HEK293 (cell line): ENCODE measurements around the gene LYST.

ENCODE experiments used
- CTCF ChIA-PET: fragments of 350-600 bp; formaldehyde crosslinking; extraction: SDS; loops from one replicate; lab custom pipeline; 2021; ENCODE audit warnings: antibody characterized with exemption; lab: Yijun Ruan, JAX
- POLR2A ChIA-PET: fragments of 300-600 bp; formaldehyde crosslinking; extraction: SDS; loops from one replicate; lab custom pipeline; 2020; ENCODE audit warnings: antibody characterized with exemption, inconsistent platforms; lab: Yijun Ruan, JAX
- H3K27ac ChIP-seq: fragments of 200-500 bp; sonication (Bioruptor generic); 2 replicates; pipeline ENCODE4 v1.5.1; 2014; ENCODE audit warnings: low read depth, low read length, control low read depth, inconsistent platforms; ENCODE audit errors: extremely low read depth
- H3K36me3 ChIP-seq, 2 experiments: fragments of 200-500 bp in 1 of 2; sonication (Bioruptor generic) in 1 of 2; 1 replicate in 1 of 2; 2 replicates in 1 of 2; pipeline ENCODE4 v1.5.1; 2014 to 2017; ENCODE audit warnings: inconsistent platforms in 2 of 2, low read length in 2 of 2; ENCODE audit not compliant: control insufficient read depth in 2 of 2, insufficient read depth in 1 of 2
- H3K4me1 ChIP-seq: fragments of 200-500 bp; sonication (Bioruptor generic); 2 replicates; pipeline ENCODE4 v1.5.1; 2014; ENCODE audit warnings: mild to moderate bottlenecking, low read length, inconsistent platforms; ENCODE audit not compliant: control insufficient read depth, insufficient read depth
- H3K4me3 ChIP-seq: 2 replicates; pipeline ENCODE4 v1.5.1; 2011; ENCODE audit warnings: low read depth, mild to moderate bottlenecking, control low read depth, low read length, moderate library complexity
- H3K9me3 ChIP-seq: fragments of 200-500 bp; sonication (Bioruptor generic); 2 replicates; pipeline ENCODE4 v1.5.1; 2014; ENCODE audit warnings: low read depth, low read length, inconsistent platforms; ENCODE audit not compliant: control insufficient read depth, insufficient read depth
- GFI1B ChIP-seq: fragments of 450-650 bp; formaldehyde crosslinking; IDR thresholded peaks from 2 replicates; pipeline ENCODE4 v1.5.1; 2016; ENCODE audit warnings: missing biosample characterization, missing genetic modification characterization
- PRDM6 ChIP-seq: fragments of 450-650 bp; formaldehyde crosslinking; IDR thresholded peaks from 2 replicates; pipeline ENCODE4 v1.5.1; 2017; ENCODE audit warnings: missing biosample characterization, missing genetic modification characterization
- REPIN1 ChIP-seq: fragments of 450-650 bp; formaldehyde crosslinking; IDR thresholded peaks from 2 replicates; pipeline ENCODE4 v1.5.1; 2017; ENCODE audit warnings: missing biosample characterization, missing genetic modification characterization, low read depth
- SCRT2 ChIP-seq: fragments of 450-650 bp; formaldehyde crosslinking; IDR thresholded peaks from 2 replicates; pipeline ENCODE4 v1.5.1; 2016; ENCODE audit warnings: missing biosample characterization, missing genetic modification characterization
- ZBTB26 ChIP-seq: fragments of 450-650 bp; formaldehyde crosslinking; optimal IDR thresholded peaks from 2 replicates; pipeline ENCODE3; 2016; ENCODE audit warnings: missing biosample characterization, mild to moderate bottlenecking, missing genetic modification characterization
- ZBTB44 ChIP-seq: fragments of 450-650 bp; IDR thresholded peaks from 2 replicates; pipeline ENCODE4 v1.5.1; 2018; ENCODE audit warnings: missing biosample characterization, mild to moderate bottlenecking, missing genetic modification characterization
- ZNF140 ChIP-seq: fragments of 450-650 bp; formaldehyde crosslinking; IDR thresholded peaks from 2 replicates; pipeline ENCODE4 v1.5.1; 2016; ENCODE audit warnings: missing biosample characterization, missing genetic modification characterization
- ZNF148 ChIP-seq: fragments of 450-650 bp; formaldehyde crosslinking; IDR thresholded peaks from 2 replicates; pipeline ENCODE4 v1.5.0; 2017; ENCODE audit warnings: missing biosample characterization, missing genetic modification characterization, borderline replicate concordance
- ZNF157 ChIP-seq: fragments of 450-650 bp; formaldehyde crosslinking; IDR thresholded peaks from 2 replicates; pipeline ENCODE4 v1.5.1; 2016; ENCODE audit warnings: missing biosample characterization, missing genetic modification characterization
- ZNF174 ChIP-seq: fragments of 450-650 bp; formaldehyde crosslinking; IDR thresholded peaks from 2 replicates; pipeline ENCODE4 v1.5.0; 2017; ENCODE audit warnings: missing biosample characterization, mild to moderate bottlenecking, missing genetic modification characterization
- ZNF175 ChIP-seq: fragments of 450-650 bp; formaldehyde crosslinking; IDR thresholded peaks from 2 replicates; pipeline ENCODE4 v1.5.1; 2016; ENCODE audit warnings: missing biosample characterization, missing genetic modification characterization
- ZNF184 ChIP-seq: fragments of 450-650 bp; IDR thresholded peaks from 2 replicates; pipeline ENCODE4 v1.5.1; 2018; ENCODE audit warnings: missing biosample characterization, mild to moderate bottlenecking, missing genetic modification characterization
- ZNF302 ChIP-seq: fragments of 450-650 bp; formaldehyde crosslinking; IDR thresholded peaks from 2 replicates; pipeline ENCODE4 v1.5.1; 2016; ENCODE audit warnings: missing biosample characterization, missing genetic modification characterization, low read depth
- ZNF362 ChIP-seq: fragments of 450-650 bp; formaldehyde crosslinking; IDR thresholded peaks from 2 replicates; pipeline ENCODE4 v1.5.1; 2016; ENCODE audit warnings: missing biosample characterization, missing genetic modification characterization
- ZNF449 ChIP-seq: fragments of 450-650 bp; formaldehyde crosslinking; IDR thresholded peaks from 2 replicates; pipeline ENCODE4 v1.5.1; 2017; ENCODE audit warnings: missing biosample characterization, mild to moderate bottlenecking, missing genetic modification characterization, moderate library complexity
- ZNF48 ChIP-seq: fragments of 450-650 bp; formaldehyde crosslinking; IDR thresholded peaks from 2 replicates; pipeline ENCODE4 v1.5.1; 2016; ENCODE audit warnings: missing biosample characterization, missing genetic modification characterization
- ZNF488 ChIP-seq: fragments of 450-650 bp; formaldehyde crosslinking; IDR thresholded peaks from 2 replicates; pipeline ENCODE4 v1.5.1; 2016; ENCODE audit warnings: missing biosample characterization, missing genetic modification characterization
- ZNF558 ChIP-seq: fragments of 450-650 bp; formaldehyde crosslinking; IDR thresholded peaks from 2 replicates; pipeline ENCODE4 v1.5.1; 2016; ENCODE audit warnings: missing biosample characterization, missing genetic modification characterization
- ZNF585B ChIP-seq: fragments of 450-650 bp; formaldehyde crosslinking; IDR thresholded peaks from 2 replicates; pipeline ENCODE4 v1.5.1; 2016; ENCODE audit warnings: missing biosample characterization, missing genetic modification characterization
- ZNF610 ChIP-seq: fragments of 450-650 bp; formaldehyde crosslinking; IDR thresholded peaks from 2 replicates; pipeline ENCODE4 v1.5.1; 2016; ENCODE audit warnings: missing biosample characterization, missing genetic modification characterization, borderline replicate concordance
- ZNF658 ChIP-seq: fragments of 450-650 bp; formaldehyde crosslinking; IDR thresholded peaks from 2 replicates; pipeline ENCODE4; 2016; ENCODE audit warnings: missing biosample characterization, missing genetic modification characterization

The LYST gene

GRCh38 chr1:235720544-235720943 lies 146.2 kb downstream of the LYST start (continued):
- TF ChIP-seq PRDM6 (tag by site-specific recombination) (no peak), ZBTB26 (no peak), ZNF184 (peak; percentile 91), ZNF302 (tag by site-specific recombination) (no peak), ZNF658 (tag by site-specific recombination) (no peak), ZNF148 (tag by site-specific recombination) (no peak)

- Histone ChIP-seq H3K9me3 (no peaks in the 10 kb centered on the region), H3K4me1 (no peaks in the 10 kb centered on the region), H3K27ac (no peak overlapping the region), H3K4me3 (no peak overlapping the region), H3K36me3 (peaks cover 4 to 13% of the 10 kb centered on the region in 2 experiments)
- CTCF ChIA-PET: interaction anchor here (0.9 kb wide), 1 partner anchor 257 kb away, joined by 3 read pairs; no protein-coding TSS in a partner anchor
- POLR2A ChIA-PET: no interaction called here
- TF ChIP-seq ZNF585B (tag by site-specific recombination): no peak
- TF ChIP-seq ZNF48 (tag by site-specific recombination): no peak
- no peak for TF ChIP-seq ZNF174 (tag by site-specific recombination)
- no peak for TF ChIP-seq ZNF610 (tag by site-specific recombination)
- no peak for TF ChIP-seq ZNF362 (tag by site-specific recombination)
- no peak for TF ChIP-seq ZNF488 (tag by site-specific recombination)
- TF ChIP-seq PRDM6 (tag by site-specific recombination): no peak
- TF ChIP-seq REPIN1 (tag by site-specific recombination): no peak
- TF ChIP-seq GFI1B: no peak
- no peak for TF ChIP-seq ZBTB44 (tag by site-specific recombination)
- TF ChIP-seq ZNF175 (tag by site-specific recombination): no peak
- TF ChIP-seq ZNF157 (tag by site-specific recombination): no peak
- no peak for TF ChIP-seq ZNF140 (tag by site-specific recombination)
- TF ChIP-seq ZNF558 (tag by site-specific recombination): no peak
- TF ChIP-seq ZNF449 (tag by site-specific recombination): no peak
- TF ChIP-seq SCRT2 (tag by site-specific recombination): no peak
Measured at GRCh38 chr1:235714205-235714897, 152.4 kb downstream of the LYST start.
